GM23338 (cell line): ENCODE measurements around the gene SAMD8. TPM values are rescaled to one million over a fixed set of nuclear protein-coding genes. Genes with fewer than 3 reads are reported as not detected.

ENCODE experiments used
- ATAC-seq: fragments of 200-7000 bp; cut with Tn5 transposase; 3 replicates; pipeline ENCODE4 v1.9.1; 2020
- DNase-seq: peaks from one replicate; pipeline ENCODE4 v3.0.0-alpha.2; 2015; ENCODE audit warnings: low spot score
- H2AFZ ChIP-seq: fragments of 200-600 bp; sonication (generic); 2 replicates; pipeline ENCODE4 v1.8.0; 2016; ENCODE audit warnings: antibody characterized with exemption, mild to moderate bottlenecking, moderate library complexity
- H3F3A ChIP-seq: fragments of 200-600 bp; sonication (generic); replicated peaks from 2 replicates; pipeline ENCODE4 v1.8.0; 2017; ENCODE audit warnings: antibody characterized with exemption, mixed run types, low read depth
- H3K27ac ChIP-seq: fragments of 200-600 bp; sonication (generic); 2 replicates; pipeline ENCODE4 v1.6.1; 2016; ENCODE audit warnings: low read depth
- H3K27me3 ChIP-seq: fragments of 200-600 bp; sonication (generic); 2 replicates; pipeline ENCODE4 v1.8.0; 2016; ENCODE audit warnings: mild to moderate bottlenecking, mixed run types, moderate library complexity; ENCODE audit not compliant: insufficient read depth
- H3K36me3 ChIP-seq: fragments of 200-600 bp; sonication (generic); 2 replicates; pipeline ENCODE4 v1.8.0; 2016; ENCODE audit warnings: mild to moderate bottlenecking; ENCODE audit not compliant: insufficient read depth
- H3K4me1 ChIP-seq: fragments of 200-600 bp; sonication (generic); 2 replicates; pipeline ENCODE4 v1.8.0; 2016; ENCODE audit warnings: mild to moderate bottlenecking, moderate library complexity; ENCODE audit not compliant: insufficient read depth
- H3K4me2 ChIP-seq: fragments of 200-600 bp; sonication (generic); 2 replicates; pipeline ENCODE4 v1.7.1; 2017; ENCODE audit warnings: mixed run types
- H3K4me3 ChIP-seq: fragments of 200-600 bp; sonication (generic); 2 replicates; pipeline ENCODE4 v1.6.1; 2016; ENCODE audit warnings: mixed run types
- H3K79me2 ChIP-seq: fragments of 200-600 bp; sonication (generic); replicated peaks from 2 replicates; pipeline ENCODE4 v1.8.0; 2017; ENCODE audit warnings: mild to moderate bottlenecking; ENCODE audit not compliant: insufficient read depth
- H3K9me2 ChIP-seq: fragments of 200-600 bp; sonication (generic); 2 replicates; pipeline ENCODE4 v1.8.0; 2017; ENCODE audit not compliant: insufficient read depth
- H4K20me1 ChIP-seq: fragments of 200-600 bp; sonication (generic); replicated peaks from 2 replicates; pipeline ENCODE4 v1.8.0; 2017; ENCODE audit warnings: mild to moderate bottlenecking; ENCODE audit not compliant: insufficient read depth
- H3K27ac Mint-ChIP-seq: 2 replicates; pipeline ENCODE4 v1.8.0; 2020; ENCODE audit warnings: inconsistent platforms, mild to moderate bottlenecking, moderate library complexity, mixed read lengths
- H3K27me3 Mint-ChIP-seq: 3 replicates; pipeline ENCODE4 v1.8.0; 2022; ENCODE audit warnings: low read depth, mild to moderate bottlenecking, moderate library complexity, mixed read lengths, inconsistent platforms; ENCODE audit not compliant: insufficient read depth, poor library complexity
- H3K36me3 Mint-ChIP-seq: 3 replicates; pipeline ENCODE4 v1.8.0; 2021; ENCODE audit warnings: low read depth, mild to moderate bottlenecking, inconsistent platforms, moderate library complexity, mixed read lengths
- H3K4me1 Mint-ChIP-seq: 3 replicates; pipeline ENCODE4 v1.8.0; 2020; ENCODE audit warnings: mild to moderate bottlenecking, inconsistent platforms, mixed read lengths
- H3K4me3 Mint-ChIP-seq: 3 replicates; pipeline ENCODE4 v1.8.0; 2021; ENCODE audit warnings: moderate library complexity, mild to moderate bottlenecking, inconsistent platforms, mixed read lengths
- H3K9me3 Mint-ChIP-seq: 3 replicates; pipeline ENCODE4 v1.8.0; 2020; ENCODE audit warnings: moderate library complexity, mild to moderate bottlenecking, inconsistent platforms, mixed read lengths
- CREB1 ChIP-seq: fragments of 250-450 bp; sonication (Bioruptor Pico); IDR thresholded peaks from 2 replicates; pipeline ENCODE4 v1.5.0; 2020; ENCODE audit warnings: low read depth, mild to moderate bottlenecking, moderate library complexity
- CTCF ChIP-seq, 2 experiments: fragments of 200-600 bp in 1 of 2; sonication (generic) in 1 of 2; conservative IDR thresholded peaks; 2 replicates each; pipeline versions ENCODE4 v1.5.1 to v1.6.1; 2016 to 2017; ENCODE audit warnings: antibody characterized with exemption in 2 of 2, low read depth in 2 of 2, mild to moderate bottlenecking in 2 of 2, moderate library complexity in 1 of 2
- EZH2 ChIP-seq: fragments of 200-600 bp; sonication (generic); IDR thresholded peaks from one replicate; pipeline ENCODE4 v1.8.0; 2017; ENCODE audit warnings: antibody characterized with exemption, mild to moderate bottlenecking, low read depth; ENCODE audit not compliant: unreplicated experiment
- EZH2phosphoT487 ChIP-seq: fragments of 200-600 bp; sonication (generic); IDR thresholded peaks from one replicate; pipeline ENCODE4 v1.8.1; 2018; ENCODE audit warnings: antibody characterized with exemption; ENCODE audit not compliant: unreplicated experiment
- JUNB ChIP-seq: IDR thresholded peaks from one replicate; pipeline ENCODE4 v1.6.1; 2016; ENCODE audit warnings: antibody characterized with exemption; ENCODE audit not compliant: unreplicated experiment
- NANOG ChIP-seq: IDR thresholded peaks from 2 replicates; pipeline ENCODE4 v1.6.1; 2016; ENCODE audit warnings: antibody characterized with exemption, borderline replicate concordance
- POLR2AphosphoS5 ChIP-seq: IDR thresholded peaks from 2 replicates; pipeline ENCODE4 v1.6.1; 2016; ENCODE audit warnings: antibody characterized with exemption, low read depth
- REST ChIP-seq: IDR thresholded peaks from one replicate; pipeline ENCODE4 v1.6.1; 2018; ENCODE audit warnings: antibody characterized with exemption; ENCODE audit not compliant: unreplicated experiment
- STAT1 ChIP-seq: IDR thresholded peaks from one replicate; pipeline ENCODE4 v1.6.1; 2016; ENCODE audit warnings: antibody characterized with exemption; ENCODE audit not compliant: unreplicated experiment
- ZNF114 ChIP-seq: fragments of 250-450 bp; sonication (Bioruptor Pico); IDR thresholded peaks from 2 replicates; pipeline ENCODE4 v1.5.0; 2020; ENCODE audit warnings: mild to moderate bottlenecking, moderate library complexity
- ZNF331 ChIP-seq: fragments of 250-450 bp; sonication (Bioruptor Pico); IDR thresholded peaks from 2 replicates; pipeline ENCODE4 v1.5.0; 2020; ENCODE audit warnings: low read depth, mild to moderate bottlenecking, moderate library complexity
- polyA plus RNA-seq: library from polyadenylated mRNA; unstranded; fragments of >200 nt; fragmentation: Nextera tagmentation; extraction: Ambion mirVana; gene quantifications from 2 replicates; pipeline ENCODE4 v1.2.1, GENCODE V29; 2016
- total RNA-seq: library from RNA; depleted of rRNA; stranded (reverse); fragments of >200 nt; shearing (Covaris generic); gene quantifications from 2 replicates; pipeline ENCODE4 v1.2.3, GENCODE V29; 2014
- TF ChIP-seq, protein P1 (sequence below): fragments of 250-450 bp; sonication (Bioruptor Pico); IDR thresholded peaks from 2 replicates; pipeline ENCODE4 v1.5.0; 2020; ENCODE audit warnings: mild to moderate bottlenecking, moderate library complexity
- TF ChIP-seq, protein P2 (sequence below): IDR thresholded peaks from 2 replicates; pipeline ENCODE4 v1.6.1; 2016; ENCODE audit warnings: antibody characterized with exemption

Gene SAMD8
- total and polyA plus RNA-seq, 2 experiments from 2014 or later: 7.8 to 28.4 TPM

- Histone ChIP-seq H3K79me2 (peaks cover 59% of the 10 kb centered on the region), H3K4me3 (no peak overlapping the region), H3K4me1 (no peaks in the 10 kb centered on the region), H3K27ac (peak overlapping the region; percentile 15; the same call in 1 of the 2 replicates), H3K27me3 (no peaks in the 10 kb centered on the region), H3K36me3 (peaks cover 4% of the 10 kb centered on the region; the same call in 1 of the 2 replicates), H3K4me2 (no peak overlapping the region), H3F3A (no peaks in the 10 kb centered on the region), H4K20me1 (no peaks in the 10 kb centered on the region; the same call in none of the 2 replicates), H3K9me2 (no peaks in the 10 kb centered on the region), H2AFZ (no peak overlapping the region)
- ATAC-seq (no peak), DNase-seq (no peak)
- no peaks in the 10 kb centered on the region for H3K9me3 Mint-ChIP-seq
- H3K4me3 Mint-ChIP-seq: no peak overlapping the region
- H3K27me3 Mint-ChIP-seq: no peaks in the 10 kb centered on the region
- TF ChIP-seq ZNF331 (CRISPR knock-in tag) (no peak), NANOG (no peak), CTCF (conservative IDR thresholded peaks at IDR 0.05; ENCODE audit: low read depth in 2 of 2) (no peak), EZH2phosphoT487 (no peak), ZNF114 (CRISPR knock-in tag) (no peak), EZH2 (no peak), STAT1 (no peak), POLR2AphosphoS5 (no peak), REST (no peak), CREB1 (no peak), JUNB (no peak)
- TF ChIP-seq, protein P1, sequence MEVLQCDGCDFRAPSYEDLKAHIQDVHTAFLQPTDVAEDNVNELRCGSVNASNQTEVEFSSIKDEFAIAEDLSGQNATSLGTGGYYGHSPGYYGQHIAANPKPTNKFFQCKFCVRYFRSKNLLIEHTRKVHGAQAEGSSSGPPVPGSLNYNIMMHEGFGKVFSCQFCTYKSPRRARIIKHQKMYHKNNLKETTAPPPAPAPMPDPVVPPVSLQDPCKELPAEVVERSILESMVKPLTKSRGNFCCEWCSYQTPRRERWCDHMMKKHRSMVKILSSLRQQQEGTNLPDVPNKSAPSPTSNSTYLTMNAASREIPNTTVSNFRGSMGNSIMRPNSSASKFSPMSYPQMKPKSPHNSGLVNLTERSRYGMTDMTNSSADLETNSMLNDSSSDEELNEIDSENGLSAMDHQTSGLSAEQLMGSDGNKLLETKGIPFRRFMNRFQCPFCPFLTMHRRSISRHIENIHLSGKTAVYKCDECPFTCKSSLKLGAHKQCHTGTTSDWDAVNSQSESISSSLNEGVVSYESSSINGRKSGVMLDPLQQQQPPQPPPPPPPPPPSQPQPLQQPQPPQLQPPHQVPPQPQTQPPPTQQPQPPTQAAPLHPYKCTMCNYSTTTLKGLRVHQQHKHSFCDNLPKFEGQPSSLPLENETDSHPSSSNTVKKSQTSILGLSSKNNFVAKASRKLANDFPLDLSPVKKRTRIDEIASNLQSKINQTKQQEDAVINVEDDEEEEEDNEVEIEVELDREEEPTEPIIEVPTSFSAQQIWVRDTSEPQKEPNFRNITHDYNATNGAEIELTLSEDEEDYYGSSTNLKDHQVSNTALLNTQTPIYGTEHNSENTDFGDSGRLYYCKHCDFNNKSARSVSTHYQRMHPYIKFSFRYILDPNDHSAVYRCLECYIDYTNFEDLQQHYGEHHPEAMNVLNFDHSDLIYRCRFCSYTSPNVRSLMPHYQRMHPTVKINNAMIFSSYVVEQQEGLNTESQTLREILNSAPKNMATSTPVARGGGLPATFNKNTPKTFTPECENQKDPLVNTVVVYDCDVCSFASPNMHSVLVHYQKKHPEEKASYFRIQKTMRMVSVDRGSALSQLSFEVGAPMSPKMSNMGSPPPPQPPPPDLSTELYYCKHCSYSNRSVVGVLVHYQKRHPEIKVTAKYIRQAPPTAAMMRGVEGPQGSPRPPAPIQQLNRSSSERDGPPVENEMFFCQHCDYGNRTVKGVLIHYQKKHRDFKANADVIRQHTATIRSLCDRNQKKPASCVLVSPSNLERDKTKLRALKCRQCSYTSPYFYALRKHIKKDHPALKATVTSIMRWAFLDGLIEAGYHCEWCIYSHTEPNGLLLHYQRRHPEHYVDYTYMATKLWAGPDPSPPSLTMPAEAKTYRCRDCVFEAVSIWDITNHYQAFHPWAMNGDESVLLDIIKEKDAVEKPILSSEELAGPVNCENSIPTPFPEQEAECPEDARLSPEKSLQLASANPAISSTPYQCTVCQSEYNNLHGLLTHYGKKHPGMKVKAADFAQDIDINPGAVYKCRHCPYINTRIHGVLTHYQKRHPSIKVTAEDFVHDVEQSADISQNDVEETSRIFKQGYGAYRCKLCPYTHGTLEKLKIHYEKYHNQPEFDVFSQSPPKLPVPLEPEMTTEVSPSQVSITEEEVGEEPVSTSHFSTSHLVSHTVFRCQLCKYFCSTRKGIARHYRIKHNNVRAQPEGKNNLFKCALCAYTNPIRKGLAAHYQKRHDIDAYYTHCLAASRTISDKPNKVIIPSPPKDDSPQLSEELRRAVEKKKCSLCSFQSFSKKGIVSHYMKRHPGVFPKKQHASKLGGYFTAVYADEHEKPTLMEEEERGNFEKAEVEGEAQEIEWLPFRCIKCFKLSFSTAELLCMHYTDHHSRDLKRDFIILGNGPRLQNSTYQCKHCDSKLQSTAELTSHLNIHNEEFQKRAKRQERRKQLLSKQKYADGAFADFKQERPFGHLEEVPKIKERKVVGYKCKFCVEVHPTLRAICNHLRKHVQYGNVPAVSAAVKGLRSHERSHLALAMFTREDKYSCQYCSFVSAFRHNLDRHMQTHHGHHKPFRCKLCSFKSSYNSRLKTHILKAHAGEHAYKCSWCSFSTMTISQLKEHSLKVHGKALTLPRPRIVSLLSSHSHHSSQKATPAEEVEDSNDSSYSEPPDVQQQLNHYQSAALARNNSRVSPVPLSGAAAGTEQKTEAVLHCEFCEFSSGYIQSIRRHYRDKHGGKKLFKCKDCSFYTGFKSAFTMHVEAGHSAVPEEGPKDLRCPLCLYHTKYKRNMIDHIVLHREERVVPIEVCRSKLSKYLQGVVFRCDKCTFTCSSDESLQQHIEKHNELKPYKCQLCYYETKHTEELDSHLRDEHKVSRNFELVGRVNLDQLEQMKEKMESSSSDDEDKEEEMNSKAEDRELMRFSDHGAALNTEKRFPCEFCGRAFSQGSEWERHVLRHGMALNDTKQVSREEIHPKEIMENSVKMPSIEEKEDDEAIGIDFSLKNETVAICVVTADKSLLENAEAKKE (CRISPR knock-in tag): no peak
- TF ChIP-seq, protein P2, sequence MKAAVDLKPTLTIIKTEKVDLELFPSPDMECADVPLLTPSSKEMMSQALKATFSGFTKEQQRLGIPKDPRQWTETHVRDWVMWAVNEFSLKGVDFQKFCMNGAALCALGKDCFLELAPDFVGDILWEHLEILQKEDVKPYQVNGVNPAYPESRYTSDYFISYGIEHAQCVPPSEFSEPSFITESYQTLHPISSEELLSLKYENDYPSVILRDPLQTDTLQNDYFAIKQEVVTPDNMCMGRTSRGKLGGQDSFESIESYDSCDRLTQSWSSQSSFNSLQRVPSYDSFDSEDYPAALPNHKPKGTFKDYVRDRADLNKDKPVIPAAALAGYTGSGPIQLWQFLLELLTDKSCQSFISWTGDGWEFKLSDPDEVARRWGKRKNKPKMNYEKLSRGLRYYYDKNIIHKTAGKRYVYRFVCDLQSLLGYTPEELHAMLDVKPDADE: no peak
- peaks cover 6% of the 10 kb centered on the region for H3K4me1 Mint-ChIP-seq
- no peak overlapping the region for H3K27ac Mint-ChIP-seq
- H3K36me3 Mint-ChIP-seq: peaks cover 12% of the 10 kb centered on the region; the same call in 2 of the 3 replicates
Measured at GRCh38 chr10:75146780-75147179, 35.3 kb downstream of the SAMD8 start.
